Inferior parietal cortex (tissue), 1 donor: ENCODE measurements around the gene TMPRSS11B.
"Not testable (repeated sequence)": the region's sequence is repeated elsewhere in the genome, so short reads cannot be mapped to it uniquely, and the experiment has no call there.

Experiments used
- DNase-seq: peaks from one replicate; pipeline ENCODE4 v3.0.0-alpha.2; 2016; ENCODE audit errors: extremely low spot score

TMPRSS11B gene, protein sequence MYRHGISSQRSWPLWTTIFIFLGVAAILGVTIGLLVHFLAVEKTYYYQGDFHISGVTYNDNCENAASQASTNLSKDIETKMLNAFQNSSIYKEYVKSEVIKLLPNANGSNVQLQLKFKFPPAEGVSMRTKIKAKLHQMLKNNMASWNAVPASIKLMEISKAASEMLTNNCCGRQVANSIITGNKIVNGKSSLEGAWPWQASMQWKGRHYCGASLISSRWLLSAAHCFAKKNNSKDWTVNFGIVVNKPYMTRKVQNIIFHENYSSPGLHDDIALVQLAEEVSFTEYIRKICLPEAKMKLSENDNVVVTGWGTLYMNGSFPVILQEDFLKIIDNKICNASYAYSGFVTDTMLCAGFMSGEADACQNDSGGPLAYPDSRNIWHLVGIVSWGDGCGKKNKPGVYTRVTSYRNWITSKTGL

DNA sequence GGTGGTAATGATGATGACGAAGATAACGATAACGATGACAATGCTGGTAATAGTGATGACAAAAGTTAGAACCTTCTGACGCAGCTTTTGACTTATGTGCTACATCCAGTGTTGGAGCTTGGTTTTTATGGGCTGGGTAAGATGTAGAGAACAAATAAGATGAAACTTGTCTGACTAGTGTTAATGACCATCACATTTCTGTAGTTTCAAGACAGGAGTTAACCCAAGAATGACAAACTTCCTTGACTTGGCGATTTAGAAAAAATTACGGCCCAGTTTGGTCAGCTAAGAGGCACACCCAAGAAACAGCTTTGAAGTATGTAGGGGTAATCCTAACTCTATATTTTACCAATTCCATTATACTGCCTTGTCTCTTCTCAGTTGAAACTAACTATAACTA is at the start of gene TMPRSS11B:
TMPRSS11B (minus strand) TSS at position 101 of the 400 bp plus-strand sequence. CDS start 136 bp downstream, outside the sequence.
- DNase-seq: no peak

DNA sequence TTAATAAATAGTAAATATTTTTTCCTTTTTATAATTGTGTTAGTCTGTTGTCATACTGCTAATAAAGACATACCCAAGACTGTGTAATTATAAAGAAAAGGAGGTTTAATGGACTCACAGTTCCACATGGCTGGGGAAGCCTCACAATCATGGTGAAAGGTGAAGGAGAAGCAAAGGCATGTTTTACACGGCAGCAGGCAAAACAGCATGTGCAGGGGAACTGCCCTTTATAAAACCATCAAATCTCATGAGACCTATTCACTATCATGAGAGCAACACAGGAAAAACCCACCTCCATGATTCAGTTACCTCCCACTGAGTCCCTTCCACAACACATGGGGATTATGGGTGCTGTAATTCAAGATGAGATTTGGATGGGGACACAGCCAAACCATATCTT is 45.8 kb upstream of the TMPRSS11B start:
- no peak for DNase-seq

DNA sequence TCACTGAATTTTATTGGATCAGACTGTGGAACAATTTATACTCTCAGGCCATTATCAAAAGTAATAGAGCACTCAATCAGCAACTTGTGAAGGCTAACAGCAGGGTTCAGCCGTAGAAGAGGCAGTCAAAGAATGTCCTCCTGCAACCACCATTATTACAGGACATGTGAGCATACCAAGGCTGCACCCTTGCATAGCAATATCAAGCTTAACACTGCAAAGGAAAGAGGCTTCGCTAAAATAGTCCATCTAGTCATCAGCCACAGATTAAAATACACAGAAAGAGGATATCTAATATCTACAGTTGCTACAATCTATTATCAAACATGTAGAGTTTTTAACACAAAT is 42.9 kb upstream of the TMPRSS11B start:
- no peak for DNase-seq

DNA sequence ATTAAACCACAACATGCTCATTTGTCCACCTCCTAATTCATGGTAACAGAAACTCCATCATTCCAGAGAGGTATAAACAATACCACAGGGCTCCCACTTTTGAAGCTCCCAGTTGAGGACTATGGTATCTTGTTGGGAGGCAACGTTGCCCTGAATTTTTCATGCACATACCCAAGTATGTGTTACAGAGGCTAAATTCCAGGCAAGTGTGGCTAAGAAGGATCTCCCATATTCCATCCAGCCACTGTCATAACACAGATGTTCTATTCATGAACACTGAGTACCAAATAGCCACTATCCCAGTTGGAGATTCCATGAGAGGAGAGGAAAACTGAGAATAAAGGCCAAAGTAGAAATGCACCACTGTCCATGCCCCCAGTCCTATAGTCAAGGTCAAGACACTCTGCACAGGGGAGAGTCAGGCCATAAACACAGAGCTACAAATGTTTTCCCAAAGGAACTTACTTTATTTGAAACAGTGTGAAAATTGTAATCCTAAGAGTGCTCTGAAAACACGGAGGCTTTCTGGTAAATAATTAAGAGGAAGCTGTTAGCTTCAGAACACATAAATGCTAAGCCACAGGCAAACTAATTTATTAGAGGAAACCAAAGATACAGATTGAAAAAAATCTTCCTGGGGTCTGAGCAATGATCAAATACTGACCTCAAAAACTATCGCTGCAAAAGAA is 42.4 kb upstream of the TMPRSS11B start:
- no peak for DNase-seq

DNA sequence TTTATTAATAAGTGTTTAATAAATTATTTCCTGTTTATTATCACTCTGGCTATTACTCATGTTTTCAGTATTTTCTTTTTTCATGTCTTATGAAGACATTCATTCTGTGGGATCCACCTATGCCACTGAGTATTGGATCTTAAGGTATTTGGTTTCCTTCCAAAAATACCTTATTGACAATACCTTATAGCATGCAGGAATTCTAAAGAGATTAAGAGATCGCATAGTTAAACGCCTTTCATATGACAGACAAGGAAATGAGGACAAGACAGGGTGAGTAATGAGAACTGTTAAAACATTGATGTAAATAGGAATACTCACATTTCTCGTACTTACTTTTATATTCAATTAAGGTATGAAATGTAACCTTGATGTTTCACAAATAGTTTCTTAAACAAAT is 38.2 kb upstream of the TMPRSS11B start:
- DNase-seq: no peak

DNA sequence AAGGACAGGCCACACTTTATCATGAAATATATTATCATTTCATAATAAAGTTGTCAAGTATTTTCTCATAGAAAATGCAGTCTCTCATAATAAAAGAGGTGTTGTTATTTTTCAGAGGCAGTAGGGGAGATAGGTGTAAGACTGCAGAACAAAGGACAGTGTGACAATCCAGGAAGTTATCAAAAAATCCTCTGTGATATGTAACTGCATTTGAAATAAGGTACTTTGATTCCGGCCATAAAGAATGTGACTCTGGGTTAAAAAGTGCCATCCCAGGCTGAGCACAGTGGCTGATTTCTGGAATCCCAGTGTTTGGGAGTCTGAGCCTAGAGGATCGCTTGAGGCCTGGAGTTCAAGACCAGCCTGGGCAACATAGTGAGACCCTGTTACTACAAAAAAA is 37.6 kb upstream of the TMPRSS11B start:
- DNase-seq: no peak

DNA sequence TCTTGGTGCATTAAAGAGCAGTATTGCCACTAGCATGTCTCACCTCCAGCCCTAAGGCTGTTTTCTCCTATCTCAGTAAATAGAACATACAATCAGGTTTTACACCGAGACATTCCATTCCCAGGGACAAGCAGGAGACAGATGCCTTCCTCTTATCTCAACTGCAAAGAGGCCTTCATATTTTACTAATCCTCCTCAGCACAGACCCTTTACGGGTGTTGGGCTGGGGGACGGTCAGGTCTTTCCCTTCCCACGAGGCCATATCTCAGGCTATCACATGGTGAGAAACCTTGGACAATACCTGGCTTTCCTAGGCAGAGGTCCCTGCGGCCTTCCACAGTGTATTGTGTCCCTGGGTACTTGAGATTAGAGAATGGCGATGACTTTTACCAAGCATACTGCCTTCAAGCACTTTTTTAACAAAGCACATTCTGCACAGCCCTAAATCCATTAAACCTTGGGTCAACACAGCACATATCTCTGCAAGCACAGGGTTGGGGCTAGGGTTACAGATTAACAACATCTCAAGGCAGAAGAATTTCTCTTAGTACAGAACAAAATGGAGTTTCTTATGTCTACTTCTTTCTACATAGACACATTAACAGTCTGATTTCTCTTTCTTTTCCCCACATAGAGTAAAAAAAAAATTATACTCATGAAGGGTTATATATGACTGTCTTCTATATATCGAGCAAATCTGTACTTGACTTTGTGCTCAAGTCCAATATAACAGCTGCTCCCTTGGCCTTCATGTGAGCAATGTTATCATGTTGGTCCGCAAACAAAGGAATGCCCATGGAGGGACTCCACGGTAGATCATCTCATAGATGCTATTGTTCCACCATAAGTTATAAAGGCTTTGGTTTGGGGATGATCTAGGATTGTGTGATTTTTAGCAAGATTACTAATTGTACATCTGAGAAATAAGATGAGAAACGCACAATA is 36.6 kb upstream of the TMPRSS11B start:
- not testable (repeated sequence) for DNase-seq

DNA sequence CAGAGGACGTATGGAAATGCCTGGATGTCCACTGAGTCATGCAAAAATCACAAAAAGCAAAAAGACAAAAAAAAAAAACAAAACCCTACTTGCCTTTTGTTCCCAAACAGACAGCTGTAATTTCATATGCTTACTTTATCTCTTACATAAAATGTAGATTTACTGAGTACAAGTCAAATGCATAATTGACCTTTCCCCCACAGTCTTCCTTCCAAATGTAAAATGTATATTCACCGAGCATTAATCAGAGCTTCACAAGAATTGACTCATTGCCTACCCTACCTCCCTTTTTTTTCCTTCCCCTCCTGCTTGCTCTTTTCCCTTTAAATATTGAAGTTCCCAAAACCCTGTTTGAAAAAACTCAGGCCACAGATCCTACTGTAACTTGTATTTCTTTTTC is 32.5 kb upstream of the TMPRSS11B start:
- DNase-seq: no peak

DNA sequence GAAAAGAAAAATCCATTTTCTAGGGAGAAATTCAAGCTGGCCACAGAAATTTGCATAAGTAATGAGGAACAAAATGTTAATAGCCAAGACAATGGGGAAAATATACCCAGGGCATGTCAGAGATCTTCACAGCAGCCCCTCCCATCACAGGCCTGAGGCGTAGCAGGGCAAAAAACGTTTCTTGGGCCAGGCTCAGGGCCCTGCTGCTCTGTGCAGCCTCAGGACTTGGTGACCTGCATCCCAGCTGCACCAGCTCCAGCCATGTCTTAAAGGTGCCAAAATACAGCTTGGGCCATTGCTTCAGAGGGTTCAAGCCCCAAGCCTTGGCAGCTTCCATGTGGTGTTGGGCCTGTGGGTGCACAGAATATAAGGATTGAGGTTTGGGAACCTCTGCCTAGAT is 32.1 kb upstream of the TMPRSS11B start:
- DNase-seq: no peak

DNA sequence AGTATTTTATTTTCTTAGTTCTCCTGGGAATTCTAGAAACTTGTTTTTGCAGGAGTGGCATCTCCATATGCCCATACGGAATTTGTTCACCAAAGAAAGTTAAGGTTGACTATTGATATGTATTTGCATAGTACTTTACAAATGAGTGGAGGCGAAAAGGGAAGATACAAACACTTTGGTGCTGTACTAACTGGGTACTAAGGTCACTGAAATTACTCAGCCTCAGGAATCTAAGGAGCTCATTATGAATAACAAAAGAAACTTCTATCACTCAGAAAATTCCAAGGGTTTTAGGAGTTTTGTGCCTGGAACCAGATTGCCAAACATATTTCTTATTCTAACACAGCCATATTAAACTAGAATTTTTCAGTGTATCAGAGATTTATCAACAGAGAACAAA is 27.4 kb upstream of the TMPRSS11B start:
- no peak for DNase-seq

DNA sequence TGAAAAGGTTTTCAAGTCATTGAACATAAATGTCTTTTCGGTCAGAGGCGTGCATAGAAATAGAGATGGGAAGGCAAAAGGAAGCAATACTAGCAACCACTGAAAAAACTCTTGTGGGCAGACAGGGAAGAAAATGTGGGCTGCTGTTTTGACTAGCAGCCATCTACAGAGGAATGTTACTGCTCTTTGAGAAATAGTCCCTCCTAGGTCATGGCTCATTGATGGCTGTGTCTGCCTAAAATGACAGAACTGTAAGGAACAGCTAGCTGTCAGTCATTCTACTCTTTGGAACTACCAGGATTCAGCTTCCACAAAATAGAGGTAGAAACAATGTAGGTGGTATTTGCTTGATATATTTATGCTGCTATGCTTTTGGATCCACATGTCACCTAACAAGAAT is 26.9 kb upstream of the TMPRSS11B start:
- DNase-seq: peak; percentile 4

DNA sequence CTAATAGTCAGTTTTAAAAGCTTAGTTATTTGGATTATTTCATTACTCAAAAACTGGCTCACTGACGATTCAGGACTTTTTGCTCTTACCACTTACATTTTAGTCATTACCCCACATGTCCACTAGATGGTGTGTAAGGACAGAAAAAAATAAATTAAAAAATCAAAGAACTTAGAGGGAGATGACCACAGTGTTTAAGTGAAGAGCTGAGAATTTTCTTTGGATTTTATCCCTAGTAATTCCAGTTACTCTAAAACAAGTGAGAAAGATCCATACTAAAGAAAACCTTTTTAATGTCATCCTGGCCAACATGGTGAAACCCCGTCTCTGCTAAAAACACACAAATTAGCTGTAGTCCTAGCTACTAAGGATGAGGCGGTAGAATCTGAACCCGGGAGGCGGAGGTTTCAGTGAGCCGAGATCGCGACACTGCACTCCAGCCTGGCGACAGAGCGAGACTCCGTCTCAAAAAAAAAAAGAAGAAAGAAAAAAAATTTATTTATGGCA is 26.4 kb upstream of the TMPRSS11B start:
- peak; percentile 82 for DNase-seq

DNA sequence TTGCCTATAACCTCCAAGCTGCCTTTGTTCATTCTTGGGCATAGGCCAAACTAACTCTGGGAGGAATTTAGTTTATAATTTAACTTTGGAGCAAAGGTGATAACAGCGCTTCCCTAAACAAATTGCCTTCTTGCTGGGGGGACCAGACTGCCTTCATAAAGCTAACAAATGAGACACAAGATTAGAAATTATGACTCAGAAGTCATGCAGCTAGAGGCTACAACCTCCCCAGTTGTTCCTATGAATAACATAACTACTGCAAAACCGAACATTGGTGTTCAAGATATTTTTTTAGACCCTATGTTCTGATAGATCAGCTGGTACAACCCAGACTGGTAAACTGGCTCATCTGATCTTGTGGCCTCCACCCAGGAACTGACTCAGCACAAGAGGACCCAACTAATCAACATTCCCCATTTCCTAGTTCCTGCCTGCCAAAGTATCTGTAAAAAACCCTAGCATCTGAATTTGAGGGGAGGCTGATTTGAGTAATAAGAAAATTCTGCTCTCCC is 22.0 kb upstream of the TMPRSS11B start:
- no peak for DNase-seq

DNA sequence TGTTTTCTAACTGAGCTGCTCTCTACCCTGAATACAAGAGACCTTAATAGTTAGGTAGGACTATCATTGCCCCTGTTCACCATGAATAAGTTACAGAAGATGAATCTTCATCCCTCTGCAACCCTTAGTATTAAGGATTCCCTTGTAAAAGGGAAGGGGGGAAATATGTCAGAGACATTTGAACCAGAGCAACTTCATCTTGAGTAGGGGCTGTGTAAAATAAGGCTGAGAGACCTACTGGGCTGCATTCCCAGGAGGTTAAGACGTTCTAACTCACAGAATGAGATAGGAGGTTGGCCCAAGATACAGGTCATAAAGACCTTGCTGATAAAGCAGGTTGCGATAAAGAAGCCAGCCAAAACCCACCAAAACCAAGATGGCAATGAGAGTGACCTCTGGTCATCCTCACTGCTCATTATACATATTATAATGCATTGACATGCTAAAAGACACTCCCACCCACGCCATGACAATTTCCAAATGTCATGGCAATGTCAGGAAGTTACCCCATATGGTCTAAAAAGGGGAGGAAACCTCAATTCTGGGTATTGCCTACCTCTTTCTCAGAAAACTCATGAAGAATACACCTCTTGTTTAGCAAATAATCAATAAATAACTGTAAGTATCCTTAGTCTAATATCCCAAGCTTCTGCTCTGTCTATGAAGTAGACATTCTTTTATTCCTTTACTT is 19.5 kb upstream of the TMPRSS11B start:
- no peak for DNase-seq

DNA sequence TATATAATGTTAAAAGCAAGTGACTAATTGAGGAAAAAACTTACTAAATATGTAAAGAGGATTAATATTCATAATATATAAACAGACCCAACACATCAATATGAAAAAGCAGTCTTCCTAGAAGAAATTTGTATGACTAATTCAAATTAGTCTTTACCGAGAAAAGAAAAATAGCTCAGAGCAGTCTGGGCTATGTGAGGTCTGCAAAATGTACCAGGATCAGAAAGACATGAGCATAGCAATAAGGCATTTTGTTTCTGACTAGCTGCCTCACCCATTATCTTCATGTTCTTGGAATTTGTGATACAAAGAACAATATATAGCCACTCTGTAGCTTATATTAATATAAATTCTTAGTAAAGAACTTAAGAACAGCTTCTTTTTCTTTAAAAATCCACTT is 13.7 kb upstream of the TMPRSS11B start:
- no peak for DNase-seq

DNA sequence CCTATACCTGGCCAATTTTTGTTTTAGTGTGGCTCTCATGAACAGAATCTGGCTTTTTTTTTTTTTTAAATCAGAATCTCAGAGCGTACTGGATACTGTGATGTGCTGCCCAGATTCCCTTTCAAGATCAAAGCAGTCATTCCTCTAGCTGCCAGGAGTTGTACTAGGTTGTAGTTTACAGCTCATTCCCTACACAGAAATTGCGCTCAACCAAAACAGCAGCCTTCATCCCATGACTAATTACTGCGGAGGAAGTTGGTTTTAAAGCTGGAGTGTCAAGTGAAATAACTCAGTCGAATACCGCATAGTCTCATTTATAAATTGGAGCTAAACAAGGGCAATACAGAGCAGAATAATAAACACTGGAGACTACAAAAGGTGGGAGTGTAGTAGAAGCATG is 12.2 kb upstream of the TMPRSS11B start:
- DNase-seq: no peak

DNA sequence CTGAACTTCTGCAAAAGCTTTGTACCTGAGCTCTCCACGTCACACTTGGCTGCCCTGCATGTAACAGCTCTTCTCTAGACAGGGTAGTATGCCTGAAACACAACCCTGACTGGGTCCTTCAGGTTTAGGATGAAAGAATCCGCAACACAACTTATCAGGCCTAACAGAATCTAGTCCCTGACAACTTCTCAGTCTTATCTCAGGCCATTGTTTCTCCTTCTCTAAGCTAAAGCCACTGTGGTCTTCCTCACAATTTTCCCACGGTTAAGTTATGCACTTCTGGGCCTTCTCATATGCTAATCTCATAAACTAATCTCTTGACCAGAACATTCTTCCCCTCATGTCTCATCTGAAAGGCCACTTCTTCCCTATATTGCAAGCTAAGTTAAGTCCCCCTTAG is 10.8 kb upstream of the TMPRSS11B start:
- no peak for DNase-seq

DNA sequence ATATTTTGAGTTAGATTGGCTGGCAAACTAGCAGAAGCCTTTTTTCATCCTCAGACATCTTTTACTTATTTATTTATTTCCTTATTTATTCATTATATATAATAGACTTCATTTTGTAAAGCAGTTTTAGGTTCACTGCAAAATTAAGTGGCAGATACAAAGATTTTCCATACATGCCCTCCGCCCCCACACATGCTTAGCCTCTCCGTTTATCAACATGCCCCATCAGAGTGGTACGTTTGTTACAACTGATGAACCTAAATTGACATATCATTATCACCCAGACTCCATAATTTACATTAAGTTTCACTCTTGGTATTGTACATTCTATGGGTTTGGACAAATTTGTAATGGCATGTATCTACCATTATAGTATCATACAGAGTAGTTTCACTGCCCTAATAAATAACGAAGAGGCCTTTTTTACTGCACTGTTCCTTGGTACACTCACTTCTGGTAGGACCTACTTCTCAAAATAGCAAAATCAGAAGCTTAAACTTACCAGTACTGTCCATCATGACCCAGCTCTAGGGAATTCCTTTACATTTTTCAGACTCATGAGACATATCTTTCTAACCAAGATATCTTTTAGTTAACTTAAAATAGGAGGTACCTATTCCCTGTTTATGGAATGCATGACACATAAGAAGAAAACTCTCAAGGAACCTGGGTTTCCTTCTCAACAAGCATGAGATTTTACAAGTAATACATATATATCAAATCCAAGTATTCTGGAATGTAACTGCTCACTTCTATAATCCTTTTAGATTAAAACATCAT is 4.8 kb upstream of the TMPRSS11B start:
- no peak for DNase-seq

DNA sequence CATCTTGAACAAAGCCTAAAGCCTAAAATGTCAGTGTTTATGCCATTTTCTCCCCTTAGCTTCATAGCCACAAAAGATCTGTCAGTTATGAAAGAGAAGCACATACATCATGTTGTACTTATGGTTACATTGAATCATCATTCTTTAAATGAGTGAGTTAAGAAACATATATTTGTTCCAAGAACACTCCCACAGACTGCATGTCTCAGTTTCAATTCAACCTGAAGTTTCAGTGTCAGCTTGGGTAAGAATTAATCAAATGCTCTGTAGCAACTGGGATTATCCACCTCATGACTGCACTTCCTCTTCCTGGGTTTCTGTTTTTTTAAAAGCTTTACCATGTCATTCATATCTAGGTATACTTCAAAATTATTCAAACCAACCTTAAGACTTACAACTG is 3.9 kb upstream of the TMPRSS11B start:
- no peak for DNase-seq

DNA sequence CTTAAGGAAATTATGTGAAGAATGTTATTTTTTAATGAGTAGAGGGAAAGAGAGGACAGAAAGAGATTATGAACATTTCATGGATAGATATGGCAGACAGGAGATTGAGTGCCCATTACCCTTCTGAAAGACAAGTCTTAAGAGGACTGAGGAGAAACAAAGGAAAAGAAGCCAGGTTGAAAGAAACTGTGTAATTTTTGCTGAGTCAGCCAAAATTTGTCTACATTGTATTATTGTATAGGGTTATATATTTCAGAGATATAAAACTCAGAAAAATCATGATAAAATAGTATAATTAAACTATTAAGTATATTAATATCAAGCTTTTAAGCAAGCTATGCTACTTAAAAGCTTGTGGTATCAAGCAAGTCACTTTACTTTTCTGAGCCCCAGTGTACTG is 4.9 kb downstream of the TMPRSS11B start:
- DNase-seq: no peak
